ENCODE data around the gene ACSL3. TPM values are rescaled to one million over a fixed set of nuclear protein-coding genes. Genes with fewer than 3 reads are reported as not detected.

ACSL3 gene
- polyA plus RNA-seq, 1 donor from 2014 or later, result 119 TPM

- TF ChIP-seq POLR2AphosphoS5 (IDR thresholded peaks at IDR 0.05), result no peak
- TF ChIP-seq TAF1 (IDR thresholded peaks at IDR 0.05; ENCODE audit: low read depth), result no peak
- TF ChIP-seq SMC3 (conservative IDR thresholded peaks at IDR 0.05; ENCODE audit: poor library complexity), result no peak
- no peak for TF ChIP-seq EZH2 (IDR thresholded peaks at IDR 0.05; ENCODE audit: borderline replicate concordance, insufficient read depth, low read length, poor library complexity, severe bottlenecking)
- no peak for TF ChIP-seq RAD21 (conservative IDR thresholded peaks at IDR 0.05)
- no peak for TF ChIP-seq MXI1 (conservative IDR thresholded peaks at IDR 0.05; ENCODE audit: poor library complexity, severe bottlenecking)
- TF ChIP-seq REST (IDR thresholded peaks at IDR 0.05; ENCODE audit: borderline replicate concordance), result no peak
- no peak for TF ChIP-seq EP300 (conservative IDR thresholded peaks at IDR 0.05; ENCODE audit: poor library complexity, severe bottlenecking)
- TF ChIP-seq CTCF (IDR thresholded peaks at IDR 0.05; ENCODE audit: poor library complexity, severe bottlenecking), result no peak
- no peaks in the 10 kb centered on the region for H4K20me1 ChIP-seq (ENCODE audit: insufficient read depth)
Measured at GRCh38 chr2:222823183-222823930, 37.5 kb upstream of the ACSL3 start.

GRCh38 chr2:222825031-222825430, 35.8 kb upstream of the ACSL3 start:
- H3K9me2 ChIP-seq (ENCODE audit: insufficient read depth, low read length), result no peaks in the 10 kb centered on the region
- H4K20me1 ChIP-seq (ENCODE audit: insufficient read depth), result no peaks in the 10 kb centered on the region
- no peak overlapping the region for H3K4me3 ChIP-seq (ENCODE audit: low read length)
- no peaks in the 10 kb centered on the region for H3K27me3 ChIP-seq (ENCODE audit: insufficient read depth, low read depth, low read length)
- no peaks in the 10 kb centered on the region for H3K36me3 ChIP-seq (ENCODE audit: insufficient read depth, low read length)
- H3K79me2 ChIP-seq (replicated peaks; ENCODE audit: insufficient read depth, low read length), result no peaks in the 10 kb centered on the region
- no peaks in the 10 kb centered on the region for H3K9me3 ChIP-seq (ENCODE audit: low read length)
- no peak overlapping the region for H3K4me2 ChIP-seq (ENCODE audit: low read length)
- H2AFZ ChIP-seq (ENCODE audit: low read depth, low read length), result no peak overlapping the region
- no peak overlapping the region for H3K9ac ChIP-seq (ENCODE audit: low read length)
- TF ChIP-seq TAF1 (IDR thresholded peaks at IDR 0.05; ENCODE audit: low read depth), result no peak
- no peak for TF ChIP-seq CTCF (IDR thresholded peaks at IDR 0.05; ENCODE audit: poor library complexity, severe bottlenecking)
- TF ChIP-seq EZH2 (IDR thresholded peaks at IDR 0.05; ENCODE audit: borderline replicate concordance, insufficient read depth, low read length, poor library complexity, severe bottlenecking), result no peak
- no peak for TF ChIP-seq POLR2AphosphoS5 (IDR thresholded peaks at IDR 0.05)
- TF ChIP-seq MXI1 (conservative IDR thresholded peaks at IDR 0.05; ENCODE audit: poor library complexity, severe bottlenecking), result no peak
- TF ChIP-seq RAD21 (conservative IDR thresholded peaks at IDR 0.05), result no peak
- no peak for TF ChIP-seq EP300 (conservative IDR thresholded peaks at IDR 0.05; ENCODE audit: poor library complexity, severe bottlenecking)
- no peak for TF ChIP-seq REST (IDR thresholded peaks at IDR 0.05; ENCODE audit: borderline replicate concordance)
- no peak for TF ChIP-seq SMC3 (conservative IDR thresholded peaks at IDR 0.05; ENCODE audit: poor library complexity)
- no peaks in the 10 kb centered on the region for H3F3A ChIP-seq (ENCODE audit: insufficient read depth, low read length, poor library complexity, severe bottlenecking)
- no peak overlapping the region for H3K27ac ChIP-seq (ENCODE audit: low read length)

More at GRCh38 chr2:222823183-222823930, 37.5 kb upstream of the ACSL3 start:
- Histone ChIP-seq H3F3A (ENCODE audit: insufficient read depth, low read length, poor library complexity, severe bottlenecking) (no peaks in the 10 kb centered on the region), H3K4me3 (ENCODE audit: low read length) (no peak overlapping the region), H3K79me2 (replicated peaks; ENCODE audit: insufficient read depth, low read length) (no peaks in the 10 kb centered on the region), H3K36me3 (ENCODE audit: insufficient read depth, low read length) (no peaks in the 10 kb centered on the region), H3K9me2 (ENCODE audit: insufficient read depth, low read length) (no peaks in the 10 kb centered on the region), H3K27me3 (ENCODE audit: insufficient read depth, low read depth, low read length) (no peaks in the 10 kb centered on the region), H3K9me3 (ENCODE audit: low read length) (no peaks in the 10 kb centered on the region), H3K9ac (ENCODE audit: low read length) (no peak overlapping the region), H3K4me2 (ENCODE audit: low read length) (no peak overlapping the region), H2AFZ (ENCODE audit: low read depth, low read length) (no peak overlapping the region), H3K27ac (ENCODE audit: low read length) (no peak overlapping the region)

Data from neural cell (in vitro differentiated cells).